ENCODE data around the gene GBX1.

DNA sequence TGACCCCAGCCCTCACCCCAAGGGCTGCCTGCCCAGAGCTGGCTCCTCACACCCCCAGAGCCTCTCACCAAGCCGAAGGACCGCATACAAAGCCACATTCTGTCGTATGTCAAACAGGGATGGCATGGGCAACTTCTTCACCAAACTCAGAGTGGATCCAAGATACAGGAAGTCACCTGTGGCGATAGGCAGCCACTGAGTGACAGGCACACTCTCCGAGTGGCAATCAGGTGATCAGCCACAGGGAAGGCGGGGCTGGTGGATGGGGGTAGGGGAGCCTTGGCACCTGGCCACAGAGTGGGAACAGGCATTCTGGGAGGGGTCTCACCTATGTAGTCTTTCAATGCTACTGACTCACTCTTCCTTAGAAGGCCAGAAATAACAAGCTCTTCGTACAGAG, 26.7 kb upstream of the GBX1 start:
- TF ChIP-seq CTCF (IDR thresholded peaks at IDR 0.05) (no peak), EZH2 (IDR thresholded peaks at IDR 0.05) (no peak)

All from neural progenitor cell (in vitro differentiated cells).